ENCODE results near the gene TJP1. TPM values are rescaled to one million over a fixed set of nuclear protein-coding genes. Genes with fewer than 3 reads are reported as not detected.

TJP1 gene
- total RNA-seq, 1 experiment from 2014 or later: 67.0 TPM

GRCh38 chr15:29675791-29676301 lies 146.4 kb downstream of the TJP1 start:
- no peak overlapping the region for H3K4me3 ChIP-seq (ENCODE audit: low read length)
- H4K20me1 ChIP-seq (ENCODE audit: low read length): no peaks in the 10 kb centered on the region
- no peak for DNase-seq
- H3K27me3 ChIP-seq (ENCODE audit: low read length): no peaks in the 10 kb centered on the region
- no peak for TF ChIP-seq CTCF (conservative IDR thresholded peaks at IDR 0.05; ENCODE audit: low read depth, low read length)
- no peak for TF ChIP-seq EZH2phosphoT487 (IDR thresholded peaks at IDR 0.05; ENCODE audit: borderline replicate concordance, low read length)
- TF ChIP-seq EZH2 (IDR thresholded peaks at IDR 0.05; ENCODE audit: low read length, unreplicated experiment): no peak
- H3K9me2 ChIP-seq (replicated peaks; ENCODE audit: low read length): no peaks in the 10 kb centered on the region
- intact Hi-C loops (cut with micrococcal nuclease): no loop called here
- no peak overlapping the region for H3K27ac ChIP-seq (ENCODE audit: low read length)
- BruUV-seq (replicated peaks): no TSS peak
- H3K4me2 ChIP-seq (ENCODE audit: low read length): 0 out of 2 replicates have a peak overlapping the region, but pooled peaks have one; percentile 22
- no peaks in the 10 kb centered on the region for H3K36me3 ChIP-seq (ENCODE audit: low read depth, low read length)
- H3K4me1 ChIP-seq (ENCODE audit: insufficient read depth, low read length): peaks cover 57% of the 10 kb centered on the region
- no peak for ATAC-seq
- no peaks in the 10 kb centered on the region for H3K79me2 ChIP-seq (ENCODE audit: low read length)
- ChIA-PET POLR2A (ENCODE audit: unreplicated experiment) (no interaction called here), CTCF (no interaction called here)
- no peak overlapping the region for H2AFZ ChIP-seq (ENCODE audit: low read length)
- H3F3A ChIP-seq (ENCODE audit: low read length, unreplicated experiment): peaks cover 4% of the 10 kb centered on the region
- H3K9me3 ChIP-seq (ENCODE audit: low read length): no peaks in the 10 kb centered on the region
- no peak overlapping the region for H3K9ac ChIP-seq (ENCODE audit: low read length)

- H3K4me3 ChIP-seq (ENCODE audit: low read length): peak overlapping the region; percentile 58
Measured at GRCh38 chr15:29674661-29675533, 147.4 kb downstream of the TJP1 start.

More at GRCh38 chr15:29674661-29675533, 147.4 kb downstream of the TJP1 start:
- Histone ChIP-seq H3K4me2 (ENCODE audit: low read length) (peak overlapping the region; percentile 85), H3K9ac (ENCODE audit: low read length) (peak overlapping the region; percentile 63), H4K20me1 (ENCODE audit: low read length) (no peaks in the 10 kb centered on the region), H3K9me3 (ENCODE audit: low read length) (no peaks in the 10 kb centered on the region), H3K9me2 (replicated peaks; ENCODE audit: low read length) (no peaks in the 10 kb centered on the region), H3K36me3 (ENCODE audit: low read depth, low read length) (no peaks in the 10 kb centered on the region), H3K79me2 (ENCODE audit: low read length) (no peaks in the 10 kb centered on the region), H3K4me1 (ENCODE audit: insufficient read depth, low read length) (peaks cover 66% of the 10 kb centered on the region), H3K27ac (ENCODE audit: low read length) (0 out of 2 replicates have a peak overlapping the region, but pooled peaks have one; percentile 18), H3K27me3 (ENCODE audit: low read length) (no peaks in the 10 kb centered on the region), H3F3A (ENCODE audit: low read length, unreplicated experiment) (peaks cover 4% of the 10 kb centered on the region), H2AFZ (ENCODE audit: low read length) (peak overlapping the region; percentile 69)
- intact Hi-C loops (cut with micrococcal nuclease): no loop called here
- no peak for TF ChIP-seq EZH2phosphoT487 (IDR thresholded peaks at IDR 0.05; ENCODE audit: borderline replicate concordance, low read length)
- no peak for TF ChIP-seq CTCF (conservative IDR thresholded peaks at IDR 0.05; ENCODE audit: low read depth, low read length)
- ChIA-PET POLR2A (ENCODE audit: unreplicated experiment) (no interaction called here), CTCF (no interaction called here)
- DNase-seq: peak; percentile 65
- peak; percentile 29 for ATAC-seq
- BruUV-seq (replicated peaks): no TSS peak

Measured in PC-3 (cell line).